HL-60/S4 treated with phorbol 12-myristate 13-acetate at 8.2 ng/mL for 4 days and 3 days (cell line): ENCODE data around the gene GPC1.

Experiments used
- in situ Hi-C: fragments of 300-500 bp; cut with MboI; formaldehyde crosslinking; loops from 2 replicates; pipeline ENCODE4 v1.15.0; 2022; ENCODE audit warnings: low sequenced_read_pairs

GPC1 gene

GRCh38 chr2:240441326-240441992 lies 6.0 kb downstream of the GPC1 start:
- in situ Hi-C loops: loop anchor here (25.0 kb wide), 1 partner anchor 204 kb away; no protein-coding TSS in a partner anchor

GRCh38 chr2:240441993-240442411 lies 6.5 kb downstream of the GPC1 start:
- in situ Hi-C loops: loop anchor here (25.0 kb wide), 1 partner anchor 205 kb away; no protein-coding TSS in a partner anchor

GRCh38 chr2:240442891-240443715 lies 7.6 kb downstream of the GPC1 start:
- in situ Hi-C loops: loop anchor here (25.0 kb wide), 1 partner anchor 206 kb away; no protein-coding TSS in a partner anchor

GRCh38 chr2:240443891-240444301 lies 8.4 kb downstream of the GPC1 start:
- in situ Hi-C loops: loop anchor here (25.0 kb wide), 1 partner anchor 207 kb away; no protein-coding TSS in a partner anchor

- in situ Hi-C loops: loop anchor here (25.0 kb wide), 1 partner anchor 207 kb away; no protein-coding TSS in a partner anchor
These were observed 9.0 kb downstream of the GPC1 start for GRCh38 chr2:240444464-240444863.

GRCh38 chr2:240445961-240446663 lies 10.6 kb downstream of the GPC1 start:
- in situ Hi-C loops: loop anchor here (25.0 kb wide), 1 partner anchor 209 kb away; no protein-coding TSS in a partner anchor

GRCh38 chr2:240446664-240447175 lies 11.3 kb downstream of the GPC1 start:
- in situ Hi-C loops: loop anchor here (25.0 kb wide), 1 partner anchor 209 kb away; no protein-coding TSS in a partner anchor

GRCh38 chr2:240447331-240447730 lies 11.9 kb downstream of the GPC1 start:
- in situ Hi-C loops: loop anchor here (25.0 kb wide), 1 partner anchor 210 kb away; no protein-coding TSS in a partner anchor

- in situ Hi-C loops: loop anchor here (25.0 kb wide), 1 partner anchor 211 kb away; no protein-coding TSS in a partner anchor
These were observed 12.5 kb downstream of the GPC1 start for GRCh38 chr2:240447934-240448333.

- in situ Hi-C loops: loop anchor here (25.0 kb wide), 1 partner anchor 211 kb away; no protein-coding TSS in a partner anchor
These were observed 13.2 kb downstream of the GPC1 start for GRCh38 chr2:240448387-240449274.

GRCh38 chr2:240449764-240450531 lies 14.5 kb downstream of the GPC1 start:
- in situ Hi-C loops: loop anchor here (25.0 kb wide), 1 partner anchor 213 kb away; no protein-coding TSS in a partner anchor

- in situ Hi-C loops: no loop called here
These were observed 15.2 kb downstream of the GPC1 start for GRCh38 chr2:240450532-240451107.

- in situ Hi-C loops: no loop called here
These were observed 15.7 kb downstream of the GPC1 start for GRCh38 chr2:240451108-240451611.

- in situ Hi-C loops: no loop called here
These were observed 16.5 kb downstream of the GPC1 start for GRCh38 chr2:240451791-240452461.

- in situ Hi-C loops: no loop called here
These were observed 17.2 kb downstream of the GPC1 start for GRCh38 chr2:240452462-240453256.

- in situ Hi-C loops: no loop called here
These were observed 18.1 kb downstream of the GPC1 start for GRCh38 chr2:240453461-240454105.
